HG02623 (cell line): Measurements from ENCODE around the gene ZAR1L.

ENCODE experiments used
- ATAC-seq: cut with Tn5 transposase; IDR thresholded peaks from one replicate; pipeline ENCODE4 v1.9.1; 2021; ENCODE audit warnings: moderate library complexity; ENCODE audit not compliant: unreplicated experiment

ZAR1L gene

GRCh38 chr13:32257649-32258048 is 57.5 kb downstream of the ZAR1L start:
- ATAC-seq: no peak

- ATAC-seq: no peak
These were observed 58.9 kb downstream of the ZAR1L start for GRCh38 chr13:32256243-32256642.

DNA sequence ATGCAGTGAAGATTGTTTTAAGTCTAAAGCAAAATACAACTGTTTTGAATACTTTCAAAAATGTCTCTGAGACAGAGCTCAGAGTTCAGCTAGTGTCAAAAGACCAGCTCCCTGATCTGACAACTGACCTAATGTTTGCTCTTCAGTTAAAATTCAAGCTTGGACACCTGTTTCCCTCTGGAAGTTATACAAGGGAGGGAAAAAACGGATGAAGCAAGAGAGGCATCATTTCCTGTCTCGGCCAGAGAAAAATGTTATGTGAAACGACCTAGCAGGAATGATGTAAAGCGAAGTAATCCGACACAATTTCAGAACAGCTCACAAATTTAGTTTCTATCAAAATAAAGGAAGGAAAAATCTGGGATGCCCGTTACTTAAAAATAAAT is 59.4 kb downstream of the ZAR1L start:
- ATAC-seq: no peak

DNA sequence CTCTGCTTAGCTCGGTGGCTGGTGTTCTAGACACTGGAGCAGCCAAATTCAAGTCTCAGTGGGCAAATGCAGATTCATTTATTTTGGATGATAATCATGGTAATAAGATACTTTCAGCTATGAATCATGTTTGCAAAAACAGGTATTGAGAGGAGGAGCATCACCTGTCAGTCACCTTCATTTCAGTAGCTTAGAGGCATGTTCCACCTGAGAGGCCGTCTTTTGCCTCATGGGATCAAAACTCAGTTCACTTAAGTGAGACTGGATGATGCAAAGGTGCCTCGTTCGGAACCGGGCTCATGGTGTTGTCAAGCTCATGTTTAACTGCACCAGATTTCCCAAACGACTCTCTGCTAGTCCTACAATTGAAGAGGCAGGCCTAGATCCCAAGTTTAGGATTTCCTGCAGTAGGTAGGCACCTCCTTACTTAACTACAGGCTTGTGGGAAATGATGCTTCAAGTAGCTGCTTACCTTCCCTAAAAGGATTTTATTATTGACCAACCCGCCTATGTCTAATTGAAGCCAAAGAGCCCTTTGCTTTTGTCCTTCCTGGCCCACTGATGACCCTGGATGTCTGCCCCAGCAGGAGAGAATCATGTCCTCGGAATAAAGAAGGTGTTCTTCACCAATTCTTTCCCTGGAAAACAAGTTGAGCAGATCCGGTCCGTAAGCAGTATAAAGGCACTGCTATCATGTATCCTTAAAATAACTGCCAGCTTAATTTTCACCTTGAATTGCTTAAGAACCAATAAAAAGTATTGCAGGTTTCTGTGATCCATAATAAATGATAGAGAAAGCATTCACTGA is 60.0 kb downstream of the ZAR1L start:
- ATAC-seq: no peak

DNA sequence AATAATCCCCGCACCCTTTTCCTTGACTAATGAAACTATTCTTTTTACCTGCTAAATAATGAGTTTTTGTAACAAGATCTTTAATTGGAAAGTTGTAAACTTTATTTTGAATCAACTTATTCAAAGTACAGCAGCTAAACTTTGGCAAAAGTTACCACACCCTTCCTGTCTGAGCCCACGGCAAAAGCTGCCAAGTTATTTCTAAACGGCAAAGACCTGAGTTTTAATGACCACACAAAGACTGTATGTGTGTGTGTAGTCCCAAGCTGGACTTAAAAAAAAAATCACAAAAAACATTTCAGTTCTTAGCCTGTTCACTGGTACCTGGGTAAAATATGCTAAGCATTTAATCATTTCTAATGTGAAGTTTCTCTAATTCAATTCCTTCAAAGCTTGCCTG is 60.7 kb downstream of the ZAR1L start:
- ATAC-seq: no peak

- ATAC-seq: no peak
These were observed 61.2 kb downstream of the ZAR1L start for GRCh38 chr13:32253911-32254399.
